A673 (cell line): ENCODE data around the gene PACRG.

ENCODE experiments used
- CTCF ChIP-seq: fragments of 300-800, 200-600 bp; sonication (generic); conservative IDR thresholded peaks from 2 replicates; pipeline ENCODE4 v1.5.1; 2017; ENCODE audit warnings: low read depth, mild to moderate bottlenecking, antibody characterized with exemption, low read length, moderate library complexity, mixed read lengths
- EZH2 ChIP-seq: fragments of 200-600 bp; sonication (generic); IDR thresholded peaks from 2 replicates; pipeline ENCODE4 v1.6.1; 2017; ENCODE audit warnings: borderline replicate concordance, low read depth, mild to moderate bottlenecking, mixed read lengths, antibody characterized with exemption, low read length; ENCODE audit not compliant: poor library complexity, severe bottlenecking

GRCh38 chr6:162889303-162889702 is 161.5 kb downstream of the PACRG start:
- TF ChIP-seq EZH2 (no peak), CTCF (no peak)
